GM12878 (cell line): Measurements from ENCODE around the gene SNAI1. TPM values are rescaled to one million over a fixed set of nuclear protein-coding genes. Genes with fewer than 3 reads are reported as not detected.
A peak's percentile ranks its signal among the peaks of the same experiment; 100 is the strongest.

Experiments
- BRCA1 ChIP-seq: IDR thresholded peaks from 2 replicates; pipeline ENCODE4 v1.6.1; 2011; ENCODE audit warnings: low read depth, low read length, improper control_type of control experiment
- CHD2 ChIP-seq: IDR thresholded peaks from 2 replicates; pipeline ENCODE4 v1.6.1; 2011; ENCODE audit warnings: low read depth, low read length, improper control_type of control experiment, borderline replicate concordance
- HCFC1 ChIP-seq: fragments of 150-350 bp; IDR thresholded peaks from 2 replicates; pipeline ENCODE4 v1.6.1; 2014; ENCODE audit warnings: low read length
- HDAC6 ChIP-seq: fragments of 200-600 bp; sonication (generic); IDR thresholded peaks from one replicate; pipeline ENCODE4 v1.8.0; 2017; ENCODE audit warnings: antibody characterized with exemption; ENCODE audit not compliant: unreplicated experiment
- IKZF2 ChIP-seq, 2 experiments: fragments of 450-650 bp; IDR thresholded peaks; 2 replicates each; pipeline ENCODE4 v1.6.1; 2017; ENCODE audit warnings: mild to moderate bottlenecking in 2 of 2, moderate library complexity in 2 of 2
- IRF4 ChIP-seq: IDR thresholded peaks from 2 replicates; pipeline ENCODE4 v1.6.1; 2011; ENCODE audit warnings: low read depth, low read length
- LARP7 ChIP-seq: fragments of 450-650 bp; IDR thresholded peaks from 2 replicates; pipeline ENCODE4 v1.6.1; 2017; ENCODE audit warnings: mild to moderate bottlenecking
- NFIC ChIP-seq: IDR thresholded peaks from 2 replicates; pipeline ENCODE4 v1.6.1; 2012; ENCODE audit warnings: low read depth, mild to moderate bottlenecking, inconsistent platforms, low read length, moderate library complexity
- POLR2A ChIP-seq: IDR thresholded peaks from 2 replicates; pipeline ENCODE4 v1.6.1; 2011; ENCODE audit warnings: low read depth, mild to moderate bottlenecking, low read length
- POLR2AphosphoS5 ChIP-seq: IDR thresholded peaks from 2 replicates; pipeline ENCODE4 v1.6.1; 2011; ENCODE audit warnings: mild to moderate bottlenecking, low read length, inconsistent platforms
- SIN3A ChIP-seq: IDR thresholded peaks from 2 replicates; pipeline ENCODE4 v1.6.1; 2012; ENCODE audit warnings: low read depth, low read length, improper control_type of control experiment
- SMC3 ChIP-seq: IDR thresholded peaks from 2 replicates; pipeline ENCODE4 v1.6.1; 2011; ENCODE audit warnings: low read length, improper control_type of control experiment, borderline replicate concordance
- TAF1 ChIP-seq: IDR thresholded peaks from 2 replicates; pipeline ENCODE4 v1.6.1; 2011; ENCODE audit warnings: mild to moderate bottlenecking, low read depth, low read length, borderline replicate concordance
- TBL1XR1 ChIP-seq: IDR thresholded peaks from 2 replicates; pipeline ENCODE4 v1.6.1; 2012; ENCODE audit warnings: low read depth, low read length, improper control_type of control experiment
- ZNF24 ChIP-seq: fragments of 450-650 bp; IDR thresholded peaks from 2 replicates; pipeline ENCODE4 v1.6.1; 2017; ENCODE audit warnings: antibody characterized with exemption, mild to moderate bottlenecking
- ZZZ3 ChIP-seq: IDR thresholded peaks from 2 replicates; pipeline ENCODE4 v1.6.1; 2011; ENCODE audit warnings: low read depth; ENCODE audit not compliant: control insufficient read depth, insufficient read length
- polyA plus RNA-seq, 11 experiments: library from polyadenylated mRNA; depleted of rRNA in 4 of 11; unstranded in 6 of 11; stranded (reverse) in 5 of 11; fragments of >200 nt; fragmentation: Nextera tagmentation in 4 of 11; fragmentation: Illumina TruSeq in 1 of 11; extraction: Ambion mirVana in 4 of 11; extraction: Trizol in 1 of 11; gene quantifications; 1 replicate in 1 of 11; 2 replicates in 10 of 11; pipeline versions ENCODE4 v1.2.1 to v1.2.3, GENCODE V29; 2011 to 2016; ENCODE audit warnings: inconsistent platforms in 2 of 11, missing spikeins in 2 of 11, low read depth in 1 of 11
- total RNA-seq, 4 experiments: library from RNA; depleted of rRNA in 3 of 4; stranded (reverse); fragments of >200 nt in 3 of 4; fragmentation: Illumina TruSeq in 1 of 4; extraction: Trizol in 1 of 4; gene quantifications; 2 replicates each; pipeline versions ENCODE4 v1.2.1 to v1.2.3, GENCODE V29; 2013 to 2021
- TF ChIP-seq, protein P1 (sequence below): fragments of 450-650 bp; IDR thresholded peaks from 2 replicates; pipeline ENCODE4 v1.6.1; 2018; ENCODE audit warnings: mild to moderate bottlenecking, low read depth, moderate library complexity; ENCODE audit not compliant: partially characterized antibody
- TF ChIP-seq, protein P2 (sequence below): IDR thresholded peaks from 2 replicates; pipeline ENCODE4 v1.6.1; 2011; ENCODE audit warnings: borderline replicate concordance, low read depth, mild to moderate bottlenecking, moderate library complexity, mixed read lengths, low read length; ENCODE audit not compliant: insufficient read depth; ENCODE audit errors: extremely low read length
- TF ChIP-seq, protein P3 (sequence below): fragments of 450-650 bp; IDR thresholded peaks from 2 replicates; pipeline ENCODE4 v1.6.1; 2017; ENCODE audit warnings: low read depth, mild to moderate bottlenecking, moderate library complexity
- TF ChIP-seq, protein P4 (sequence below): IDR thresholded peaks from 2 replicates; pipeline ENCODE4 v1.6.1; 2011; ENCODE audit warnings: low read depth, mild to moderate bottlenecking, low read length, moderate library complexity, borderline replicate concordance; ENCODE audit errors: extremely low read depth
- TF ChIP-seq, protein P5 (sequence below): fragments of 450-650 bp; formaldehyde crosslinking; IDR thresholded peaks from 2 replicates; pipeline ENCODE4 v1.5.0; 2022; ENCODE audit warnings: mild to moderate bottlenecking, missing genetic modification characterization

The SNAI1 gene
- total and polyA plus RNA-seq, 10 of the 15 experiments (the other 5 are each of a cell fraction or from before 2014, with no cell fraction given): 0.11 to 0.79 (median 0.24) TPM; not detected in 2

DNA sequence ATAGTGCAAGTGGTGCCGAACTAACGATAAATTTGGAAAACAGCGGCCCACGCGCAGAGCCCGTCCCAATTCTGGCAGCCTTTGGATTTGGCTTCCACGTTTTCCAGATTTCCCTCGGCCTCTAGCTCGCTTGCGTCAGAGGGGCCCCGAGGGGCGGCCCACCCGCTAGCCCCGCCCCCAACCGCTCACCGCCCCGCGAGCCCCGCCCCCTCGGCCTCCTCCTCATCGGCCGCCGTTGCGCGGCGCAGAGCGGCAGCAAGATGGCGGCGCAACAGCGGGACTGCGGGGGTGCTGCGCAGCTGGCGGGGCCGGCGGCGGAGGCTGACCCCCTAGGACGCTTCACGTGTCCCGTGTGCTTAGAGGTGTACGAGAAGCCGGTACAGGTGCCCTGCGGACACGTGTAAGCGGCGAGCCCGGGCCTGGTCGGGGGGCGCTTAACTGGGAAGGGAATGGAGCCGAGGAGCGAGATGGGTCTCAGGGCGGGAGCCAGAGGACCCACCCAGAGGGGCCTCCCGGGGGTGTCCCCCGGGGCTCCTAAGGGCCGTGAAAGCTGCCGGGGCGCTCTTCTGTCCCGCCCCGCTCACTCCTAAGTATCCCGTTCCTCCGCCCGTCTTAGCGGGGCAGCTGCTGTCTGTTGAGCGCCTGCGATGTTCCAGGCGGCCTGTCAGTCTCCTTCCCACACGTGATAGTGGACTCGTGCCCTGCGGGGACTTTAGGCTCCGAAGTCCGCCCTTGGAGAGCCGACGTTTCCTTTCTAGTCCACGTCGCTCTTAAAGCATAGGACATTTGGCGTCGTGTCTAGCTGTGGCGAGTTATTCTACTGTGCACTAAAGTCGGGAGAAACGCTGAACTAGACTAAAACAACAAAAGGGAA, 46.4 kb upstream of the SNAI1 start, which contains the start of gene RNF114 (continued):
- peak; percentile 15; the same call in 1 of the 2 replicates for TF ChIP-seq TBL1XR1
- no peak for TF ChIP-seq ZZZ3
- TF ChIP-seq, protein P1, sequence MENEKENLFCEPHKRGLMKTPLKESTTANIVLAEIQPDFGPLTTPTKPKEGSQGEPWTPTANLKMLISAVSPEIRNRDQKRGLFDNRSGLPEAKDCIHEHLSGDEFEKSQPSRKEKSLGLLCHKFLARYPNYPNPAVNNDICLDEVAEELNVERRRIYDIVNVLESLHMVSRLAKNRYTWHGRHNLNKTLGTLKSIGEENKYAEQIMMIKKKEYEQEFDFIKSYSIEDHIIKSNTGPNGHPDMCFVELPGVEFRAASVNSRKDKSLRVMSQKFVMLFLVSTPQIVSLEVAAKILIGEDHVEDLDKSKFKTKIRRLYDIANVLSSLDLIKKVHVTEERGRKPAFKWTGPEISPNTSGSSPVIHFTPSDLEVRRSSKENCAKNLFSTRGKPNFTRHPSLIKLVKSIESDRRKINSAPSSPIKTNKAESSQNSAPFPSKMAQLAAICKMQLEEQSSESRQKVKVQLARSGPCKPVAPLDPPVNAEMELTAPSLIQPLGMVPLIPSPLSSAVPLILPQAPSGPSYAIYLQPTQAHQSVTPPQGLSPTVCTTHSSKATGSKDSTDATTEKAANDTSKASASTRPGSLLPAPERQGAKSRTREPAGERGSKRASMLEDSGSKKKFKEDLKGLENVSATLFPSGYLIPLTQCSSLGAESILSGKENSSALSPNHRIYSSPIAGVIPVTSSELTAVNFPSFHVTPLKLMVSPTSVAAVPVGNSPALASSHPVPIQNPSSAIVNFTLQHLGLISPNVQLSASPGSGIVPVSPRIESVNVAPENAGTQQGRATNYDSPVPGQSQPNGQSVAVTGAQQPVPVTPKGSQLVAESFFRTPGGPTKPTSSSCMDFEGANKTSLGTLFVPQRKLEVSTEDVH: no peak
- TF ChIP-seq, protein P2, sequence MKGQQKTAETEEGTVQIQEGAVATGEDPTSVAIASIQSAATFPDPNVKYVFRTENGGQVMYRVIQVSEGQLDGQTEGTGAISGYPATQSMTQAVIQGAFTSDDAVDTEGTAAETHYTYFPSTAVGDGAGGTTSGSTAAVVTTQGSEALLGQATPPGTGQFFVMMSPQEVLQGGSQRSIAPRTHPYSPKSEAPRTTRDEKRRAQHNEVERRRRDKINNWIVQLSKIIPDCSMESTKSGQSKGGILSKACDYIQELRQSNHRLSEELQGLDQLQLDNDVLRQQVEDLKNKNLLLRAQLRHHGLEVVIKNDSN: peak; percentile 4
- TF ChIP-seq NFIC: no peak
- no peak for TF ChIP-seq IRF4
- TF ChIP-seq, protein P3, sequence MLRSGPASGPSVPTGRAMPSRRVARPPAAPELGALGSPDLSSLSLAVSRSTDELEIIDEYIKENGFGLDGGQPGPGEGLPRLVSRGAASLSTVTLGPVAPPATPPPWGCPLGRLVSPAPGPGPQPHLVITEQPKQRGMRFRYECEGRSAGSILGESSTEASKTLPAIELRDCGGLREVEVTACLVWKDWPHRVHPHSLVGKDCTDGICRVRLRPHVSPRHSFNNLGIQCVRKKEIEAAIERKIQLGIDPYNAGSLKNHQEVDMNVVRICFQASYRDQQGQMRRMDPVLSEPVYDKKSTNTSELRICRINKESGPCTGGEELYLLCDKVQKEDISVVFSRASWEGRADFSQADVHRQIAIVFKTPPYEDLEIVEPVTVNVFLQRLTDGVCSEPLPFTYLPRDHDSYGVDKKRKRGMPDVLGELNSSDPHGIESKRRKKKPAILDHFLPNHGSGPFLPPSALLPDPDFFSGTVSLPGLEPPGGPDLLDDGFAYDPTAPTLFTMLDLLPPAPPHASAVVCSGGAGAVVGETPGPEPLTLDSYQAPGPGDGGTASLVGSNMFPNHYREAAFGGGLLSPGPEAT: peak; percentile 75
- peak; percentile 91; the same call in 1 of the 2 replicates for TF ChIP-seq TAF1
- peak in 1 of 2 experiments; percentile 13; a peak in 1 of 4 replicates for TF ChIP-seq IKZF2 (IDR thresholded peaks at IDR 0.05)
- 0 out of 2 replicates have a peak, but pooled peaks have one; percentile 35 for TF ChIP-seq LARP7
- TF ChIP-seq, protein P4, sequence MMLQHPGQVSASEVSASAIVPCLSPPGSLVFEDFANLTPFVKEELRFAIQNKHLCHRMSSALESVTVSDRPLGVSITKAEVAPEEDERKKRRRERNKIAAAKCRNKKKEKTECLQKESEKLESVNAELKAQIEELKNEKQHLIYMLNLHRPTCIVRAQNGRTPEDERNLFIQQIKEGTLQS: no peak
- TF ChIP-seq, protein P5, sequence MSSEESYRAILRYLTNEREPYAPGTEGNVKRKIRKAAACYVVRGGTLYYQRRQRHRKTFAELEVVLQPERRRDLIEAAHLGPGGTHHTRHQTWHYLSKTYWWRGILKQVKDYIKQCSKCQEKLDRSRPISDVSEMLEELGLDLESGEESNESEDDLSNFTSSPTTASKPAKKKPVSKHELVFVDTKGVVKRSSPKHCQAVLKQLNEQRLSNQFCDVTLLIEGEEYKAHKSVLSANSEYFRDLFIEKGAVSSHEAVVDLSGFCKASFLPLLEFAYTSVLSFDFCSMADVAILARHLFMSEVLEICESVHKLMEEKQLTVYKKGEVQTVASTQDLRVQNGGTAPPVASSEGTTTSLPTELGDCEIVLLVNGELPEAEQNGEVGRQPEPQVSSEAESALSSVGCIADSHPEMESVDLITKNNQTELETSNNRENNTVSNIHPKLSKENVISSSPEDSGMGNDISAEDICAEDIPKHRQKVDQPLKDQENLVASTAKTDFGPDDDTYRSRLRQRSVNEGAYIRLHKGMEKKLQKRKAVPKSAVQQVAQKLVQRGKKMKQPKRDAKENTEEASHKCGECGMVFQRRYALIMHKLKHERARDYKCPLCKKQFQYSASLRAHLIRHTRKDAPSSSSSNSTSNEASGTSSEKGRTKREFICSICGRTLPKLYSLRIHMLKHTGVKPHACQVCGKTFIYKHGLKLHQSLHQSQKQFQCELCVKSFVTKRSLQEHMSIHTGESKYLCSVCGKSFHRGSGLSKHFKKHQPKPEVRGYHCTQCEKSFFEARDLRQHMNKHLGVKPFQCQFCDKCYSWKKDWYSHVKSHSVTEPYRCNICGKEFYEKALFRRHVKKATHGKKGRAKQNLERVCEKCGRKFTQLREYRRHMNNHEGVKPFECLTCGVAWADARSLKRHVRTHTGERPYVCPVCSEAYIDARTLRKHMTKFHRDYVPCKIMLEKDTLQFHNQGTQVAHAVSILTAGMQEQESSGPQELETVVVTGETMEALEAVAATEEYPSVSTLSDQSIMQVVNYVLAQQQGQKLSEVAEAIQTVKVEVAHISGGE (CRISPR knock-in tag): no peak
- peak; percentile 89 for TF ChIP-seq POLR2AphosphoS5
- peak; percentile 97 for TF ChIP-seq POLR2A
- TF ChIP-seq SMC3: no peak
- TF ChIP-seq HDAC6: no peak
- TF ChIP-seq SIN3A: peak; percentile 74; the same call in 1 of the 2 replicates
- TF ChIP-seq BRCA1: no peak
- TF ChIP-seq ZNF24: peak; percentile 47; the same call in 1 of the 2 replicates
- TF ChIP-seq HCFC1: no peak; the same call in 1 of the 2 replicates
- TF ChIP-seq CHD2: no peak
